HG02678 (cell line): Measurements from ENCODE around the gene SGPP2.
"Not testable (repeated sequence)": the region's sequence is repeated elsewhere in the genome, so short reads cannot be mapped to it uniquely, and the experiment has no call there.

Experiments used
- ATAC-seq: cut with Tn5 transposase; IDR thresholded peaks from one replicate; pipeline ENCODE4 v1.9.1; 2021; ENCODE audit warnings: mild to moderate bottlenecking, moderate library complexity; ENCODE audit not compliant: unreplicated experiment

SGPP2 gene

GRCh38 chr2:222572264-222572721 lies 147.9 kb downstream of the SGPP2 start:
- ATAC-seq = no peak

GRCh38 chr2:222572751-222573174 lies 148.4 kb downstream of the SGPP2 start:
- ATAC-seq = no peak

- no peak for ATAC-seq
Observed at GRCh38 chr2:222575618-222576017, 151.3 kb downstream of the SGPP2 start.

GRCh38 chr2:222576171-222577081 lies 152.1 kb downstream of the SGPP2 start:
- ATAC-seq = no peak

- no peak for ATAC-seq
Observed at GRCh38 chr2:222577341-222577740, 153.0 kb downstream of the SGPP2 start.

GRCh38 chr2:222582928-222583327 lies 158.6 kb downstream of the SGPP2 start:
- no peak for ATAC-seq

- ATAC-seq = not testable (repeated sequence)
Observed at GRCh38 chr2:222584589-222584988, 160.2 kb downstream of the SGPP2 start.

- ATAC-seq = no peak
Observed at GRCh38 chr2:222591661-222592060, 167.3 kb downstream of the SGPP2 start.

GRCh38 chr2:222592176-222592575 lies 167.8 kb downstream of the SGPP2 start:
- ATAC-seq = no peak

- ATAC-seq = no peak
Observed at GRCh38 chr2:222594679-222595078, 170.3 kb downstream of the SGPP2 start.

- no peak for ATAC-seq
Observed at GRCh38 chr2:222595581-222595980, 171.2 kb downstream of the SGPP2 start.

- no peak for ATAC-seq
Observed at GRCh38 chr2:222598611-222599010, 174.3 kb downstream of the SGPP2 start.

- ATAC-seq = no peak
Observed at GRCh38 chr2:222603501-222603900, 179.2 kb downstream of the SGPP2 start.

GRCh38 chr2:222604749-222605515 lies 180.6 kb downstream of the SGPP2 start:
- no peak for ATAC-seq

GRCh38 chr2:222606306-222606705 lies 182.0 kb downstream of the SGPP2 start:
- ATAC-seq = no peak

- no peak for ATAC-seq
Observed at GRCh38 chr2:222608081-222608480, 183.7 kb downstream of the SGPP2 start.

- no peak for ATAC-seq
Observed at GRCh38 chr2:222609381-222609780, 185.0 kb downstream of the SGPP2 start.
